GM12872 (cell line): ENCODE data around the gene S100A13.

Experiments
- CTCF ChIP-seq: IDR thresholded peaks from 3 replicates; pipeline ENCODE4 v1.5.1; 2011; ENCODE audit warnings: low read depth, mild to moderate bottlenecking, low read length, moderate library complexity; ENCODE audit not compliant: insufficient read depth

The S100A13 gene

GRCh38 chr1:153633754-153634665, 6.7 kb upstream of the S100A13 start, which contains the start of gene CHTOP:
CHTOP (plus strand) TSS chr1:153634066; CDS start chr1:153636589, 2,523 bp downstream.
- no peak for TF ChIP-seq CTCF

- TF ChIP-seq CTCF, result no peak
These were observed 6.0 kb upstream of the S100A13 start for GRCh38 chr1:153633161-153633753.

- TF ChIP-seq CTCF, result no peak
These were observed 4.0 kb upstream of the S100A13 start for GRCh38 chr1:153631047-153632022.

- TF ChIP-seq CTCF, result no peak
These were observed 3.1 kb upstream of the S100A13 start for GRCh38 chr1:153630384-153630783.

GRCh38 chr1:153629971-153630370, 2.7 kb upstream of the S100A13 start:
- no peak for TF ChIP-seq CTCF

- TF ChIP-seq CTCF, result no peak
These were observed 2.0 kb upstream of the S100A13 start for GRCh38 chr1:153629343-153629665.
